HG02943 (cell line): ENCODE results near the gene CAMK4.
"Not testable (repeated sequence)": the region's sequence is repeated elsewhere in the genome, so short reads cannot be mapped to it uniquely, and the experiment has no call there.

Experiments used
- ATAC-seq: cut with Tn5 transposase; IDR thresholded peaks from one replicate; pipeline ENCODE4 v1.9.1; 2021; ENCODE audit warnings: mild to moderate bottlenecking, low read depth, moderate library complexity; ENCODE audit not compliant: unreplicated experiment

CAMK4 gene

DNA sequence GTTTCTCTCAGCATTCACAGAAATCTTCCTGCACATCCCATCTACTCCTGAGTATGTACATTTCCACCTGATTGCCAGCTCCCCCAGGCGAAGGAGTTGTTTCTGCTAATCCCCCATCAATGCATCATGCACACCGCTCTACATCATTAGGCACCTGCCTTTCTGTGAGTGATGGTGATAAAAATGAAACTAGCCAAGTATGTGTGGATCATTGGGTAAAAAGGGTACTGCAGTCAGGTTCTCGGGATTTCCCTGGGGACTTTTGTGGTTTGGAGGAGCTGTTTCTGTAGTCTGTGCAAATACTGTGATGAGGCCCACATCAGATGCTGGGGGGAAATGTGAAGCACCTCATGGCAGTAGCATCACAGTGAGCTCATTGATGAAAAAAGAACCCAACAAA lies 30.4 kb downstream of the CAMK4 start:
- ATAC-seq, result peak; percentile 79

DNA sequence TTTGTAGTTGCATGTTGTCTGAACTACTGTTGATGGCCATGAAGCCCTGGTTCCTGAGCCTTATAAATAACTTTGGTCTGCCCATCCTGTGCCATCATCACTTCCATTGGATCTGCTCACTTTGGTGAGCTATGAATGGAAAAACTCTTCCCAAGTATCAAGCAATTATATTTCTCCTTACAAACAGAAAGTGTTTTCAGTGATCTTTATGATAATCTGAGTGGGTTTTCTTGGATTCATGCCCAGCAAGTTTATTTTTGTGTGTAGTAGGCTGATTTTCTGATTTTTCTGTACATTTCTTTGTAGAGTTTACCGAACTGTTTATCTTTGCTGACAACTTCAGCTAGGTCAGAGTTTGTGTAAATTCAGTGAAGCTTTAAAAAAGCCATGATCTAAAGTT lies 31.0 kb downstream of the CAMK4 start:
- ATAC-seq, result no peak

DNA sequence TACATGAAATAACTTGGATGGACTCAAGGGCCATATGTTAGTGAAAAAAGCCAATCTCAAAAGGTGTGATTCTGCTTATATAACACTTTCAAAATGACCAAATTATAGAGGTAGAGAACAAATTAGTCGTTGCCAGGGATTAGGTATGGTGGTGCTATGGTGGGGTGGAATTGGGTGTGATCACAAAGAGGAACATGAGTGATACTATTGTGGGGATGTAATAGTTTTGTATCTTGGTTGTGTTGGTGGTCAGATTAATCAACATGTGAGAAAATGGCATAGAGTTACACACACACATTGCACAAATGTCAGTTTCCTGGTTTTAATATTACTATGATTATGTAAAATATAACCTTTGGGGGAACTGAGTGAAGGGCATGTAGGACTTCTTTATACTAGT lies 31.9 kb downstream of the CAMK4 start:
- ATAC-seq, result no peak

DNA sequence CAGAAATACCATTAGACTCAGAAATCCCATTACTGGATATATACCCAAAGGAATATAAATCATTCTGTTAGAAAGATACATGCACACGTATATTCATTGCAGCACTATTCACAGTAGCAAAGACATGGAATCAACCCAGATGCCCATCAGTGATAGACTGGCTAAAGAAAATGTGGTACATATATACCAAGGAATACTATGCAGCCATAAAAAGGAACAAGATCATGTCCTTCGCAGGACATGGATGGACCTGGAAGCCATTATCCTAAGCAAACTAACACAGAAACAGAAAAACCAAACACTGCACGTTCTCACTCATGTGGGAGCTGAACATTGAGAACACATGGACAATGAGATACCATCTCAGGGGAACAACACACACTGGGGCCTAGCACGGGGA lies 33.4 kb downstream of the CAMK4 start:
- ATAC-seq, result not testable (repeated sequence)

- no peak for ATAC-seq
These were observed 35.5 kb downstream of the CAMK4 start for GRCh38 chr5:111259636-111260035.

DNA sequence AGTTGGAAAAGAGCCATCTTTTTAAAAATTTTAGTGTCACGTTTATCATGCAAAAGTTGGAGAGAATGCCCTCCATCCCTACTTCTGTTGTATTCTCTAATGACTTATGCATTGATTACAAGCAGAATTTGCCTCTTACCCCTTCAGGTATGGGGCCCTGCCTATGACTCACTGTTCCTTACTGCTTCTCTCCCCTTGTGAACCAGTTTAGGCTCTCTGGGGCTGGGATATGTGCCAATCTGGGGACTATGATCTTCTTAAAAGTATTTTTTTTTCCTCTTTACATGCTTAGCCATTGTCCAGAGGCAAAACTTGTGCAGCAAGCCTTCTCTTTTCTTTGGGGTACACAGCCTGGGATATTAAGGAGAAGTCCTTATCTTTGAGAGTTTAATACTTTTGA lies 37.4 kb downstream of the CAMK4 start:
- no peak for ATAC-seq

DNA sequence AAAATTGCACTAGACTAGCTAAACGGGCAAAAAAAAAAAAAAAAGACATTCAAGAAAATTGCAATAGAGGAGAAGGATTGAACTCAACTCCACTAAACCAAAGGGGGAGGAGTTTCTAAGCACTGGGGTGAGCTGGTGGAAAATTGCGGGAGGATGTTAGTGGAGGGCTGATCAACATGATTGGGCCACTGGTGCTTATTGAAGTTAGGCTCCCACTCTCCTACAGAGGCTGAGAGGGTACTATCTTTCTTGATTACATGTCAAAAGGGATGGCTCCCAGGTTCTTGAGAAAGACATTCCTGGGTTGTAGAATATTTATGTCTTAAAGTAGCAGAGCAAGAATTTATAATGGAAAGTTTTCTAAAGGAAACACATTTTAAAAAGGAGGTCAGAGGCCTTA lies 38.0 kb downstream of the CAMK4 start:
- no peak for ATAC-seq

GRCh38 chr5:111262815-111263214 lies 38.6 kb downstream of the CAMK4 start:
- ATAC-seq, result no peak

GRCh38 chr5:111266491-111266890 lies 42.3 kb downstream of the CAMK4 start:
- no peak for ATAC-seq

- ATAC-seq, result no peak
These were observed 44.1 kb downstream of the CAMK4 start for GRCh38 chr5:111268300-111268699.

- no peak for ATAC-seq
These were observed 47.7 kb downstream of the CAMK4 start for GRCh38 chr5:111271885-111272284.

GRCh38 chr5:111277061-111277460 lies 52.9 kb downstream of the CAMK4 start:
- ATAC-seq, result no peak

- peak; percentile 93 for ATAC-seq
These were observed 54.8 kb downstream of the CAMK4 start for GRCh38 chr5:111278858-111279504.

DNA sequence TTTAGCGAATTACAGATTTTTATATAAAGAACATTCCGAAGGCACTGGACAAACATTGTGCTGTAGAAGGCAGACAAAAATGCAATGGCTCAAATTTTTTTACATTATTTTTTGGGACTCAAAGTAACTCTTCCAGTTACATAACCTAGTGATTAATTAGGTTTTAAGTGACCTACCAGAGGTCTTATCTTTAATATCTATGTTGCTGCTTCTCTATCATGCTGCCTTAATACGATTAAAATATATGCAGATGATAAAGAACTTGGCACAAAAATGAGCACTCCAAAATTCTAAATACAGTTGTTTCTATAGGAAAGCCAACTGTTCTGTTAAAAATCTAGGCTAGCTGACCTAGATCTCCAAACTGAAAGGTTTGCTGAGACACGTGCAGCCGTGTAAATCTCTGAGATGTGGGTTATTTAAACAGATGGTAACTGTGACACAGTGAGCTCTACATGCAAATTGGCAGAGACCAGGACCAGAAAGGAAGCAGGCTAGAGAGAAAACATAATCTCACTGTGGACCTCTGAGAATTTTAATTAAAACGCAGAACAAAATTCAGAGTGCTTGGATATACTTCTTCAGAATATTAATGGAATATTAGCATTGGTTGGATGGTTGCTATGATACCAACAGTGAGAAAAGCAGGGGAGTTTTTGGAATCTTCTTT lies 56.2 kb downstream of the CAMK4 start:
- ATAC-seq, result no peak

GRCh38 chr5:111282798-111283197 lies 58.6 kb downstream of the CAMK4 start:
- no peak for ATAC-seq

DNA sequence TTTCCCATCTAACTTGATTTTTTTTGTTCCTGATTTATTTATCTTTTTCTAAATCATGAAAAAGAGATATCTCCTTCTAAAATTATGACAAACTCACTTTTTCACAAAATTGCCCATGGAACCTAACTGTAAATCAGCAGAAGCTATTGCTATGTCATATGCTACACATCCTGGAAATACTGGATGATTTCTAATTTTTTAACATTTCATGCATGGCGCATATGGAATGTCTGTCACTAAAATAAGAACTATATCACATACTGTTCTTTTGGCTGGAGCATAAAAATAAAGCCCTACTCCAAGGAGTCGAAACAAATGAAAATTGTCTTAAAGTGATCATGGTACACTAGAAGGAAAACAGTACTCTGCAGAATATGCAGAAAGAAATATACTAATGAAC lies 60.6 kb downstream of the CAMK4 start:
- ATAC-seq, result no peak

DNA sequence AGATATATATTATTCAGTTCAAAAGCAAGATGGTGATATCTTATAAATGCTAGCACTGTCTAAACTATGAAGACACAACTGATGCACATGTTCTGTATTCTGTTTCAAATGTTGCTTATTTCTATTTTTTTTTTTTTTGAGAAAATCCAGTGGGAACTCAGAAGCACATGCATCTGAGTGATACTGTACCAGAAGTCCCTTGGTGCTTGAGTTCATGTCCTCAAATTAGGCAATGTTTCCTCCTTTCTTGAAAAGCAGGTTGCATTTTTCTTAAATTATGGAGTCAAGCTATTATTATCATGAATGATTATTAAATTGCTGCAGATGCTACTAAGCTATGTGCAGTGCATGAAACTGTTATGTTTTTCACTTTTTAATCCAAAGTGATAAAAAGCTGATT lies 70.4 kb downstream of the CAMK4 start:
- no peak for ATAC-seq

GRCh38 chr5:111295649-111296048 lies 71.5 kb downstream of the CAMK4 start:
- no peak for ATAC-seq

GRCh38 chr5:111296570-111296969 lies 72.4 kb downstream of the CAMK4 start:
- ATAC-seq, result no peak

DNA sequence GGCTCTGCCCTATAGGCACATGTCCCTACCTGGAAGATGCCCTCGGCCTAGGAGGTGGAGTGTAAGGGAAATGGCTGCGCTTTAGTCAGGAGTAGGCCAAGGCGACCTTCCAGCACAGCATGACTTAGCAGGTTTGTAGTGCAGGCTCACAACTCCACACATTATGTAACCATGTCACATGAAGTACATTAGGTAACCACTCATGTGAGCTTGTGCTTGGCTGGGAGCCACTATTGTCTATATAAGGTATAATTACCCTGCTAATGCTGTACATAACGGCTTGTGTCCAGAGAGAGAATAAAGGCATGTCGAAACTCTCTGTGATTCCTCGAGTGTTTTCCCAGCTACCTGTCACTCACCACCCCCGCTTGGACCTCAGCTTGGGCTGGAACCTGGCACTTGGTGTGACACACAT lies 74.9 kb downstream of the CAMK4 start:
- no peak for ATAC-seq

DNA sequence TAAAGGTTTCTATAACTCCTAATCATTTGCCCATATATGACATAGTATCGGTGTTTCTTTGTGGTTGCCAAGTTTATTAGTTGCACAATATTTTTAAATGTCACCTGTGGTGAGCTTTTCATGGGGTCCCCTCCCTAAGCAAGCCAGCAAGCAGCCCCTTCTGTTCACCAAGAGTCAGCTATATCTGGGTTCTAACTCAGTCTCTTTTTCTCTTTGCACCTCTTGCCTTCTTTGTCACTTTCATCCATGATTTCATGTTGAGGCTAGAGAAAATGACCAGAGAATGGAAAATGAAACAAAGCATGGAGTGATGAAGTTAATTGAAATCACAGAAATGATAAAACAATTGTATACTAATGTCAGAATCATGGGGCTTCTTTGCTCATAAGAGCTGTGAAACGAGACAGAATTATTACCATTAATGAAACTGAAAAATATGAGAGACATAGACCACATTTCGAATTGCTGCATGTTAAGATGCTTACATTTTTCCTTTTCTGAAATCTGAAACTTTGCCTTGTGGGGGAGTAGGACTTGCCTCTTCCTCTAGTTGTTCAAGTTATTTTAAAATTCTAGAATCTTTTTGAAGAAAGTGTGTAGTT lies 75.7 kb downstream of the CAMK4 start:
- ATAC-seq, result no peak

GRCh38 chr5:111301264-111301663 lies 77.1 kb downstream of the CAMK4 start:
- no peak for ATAC-seq
